Suprapubic skin (tissue), 4 donors: ENCODE results near the gene ARL10. TPM values are rescaled to one million over a fixed set of nuclear protein-coding genes. Genes with fewer than 3 reads are reported as not detected.

Experiments used
- DNase-seq, 2 donors: peaks; one replicate each; pipeline ENCODE4 v3.0.0-alpha.2; 2019; ENCODE audit warnings: low spot score in 2 of 2
- H3K27ac ChIP-seq: fragments of 200-600 bp; sonication (generic); one replicate; pipeline ENCODE4 v1.5.1; 2019
- H3K27me3 ChIP-seq: fragments of 200-600 bp; sonication (generic); one replicate; pipeline ENCODE4 v1.5.1; 2019
- H3K36me3 ChIP-seq: fragments of 200-600 bp; sonication (generic); one replicate; pipeline ENCODE4 v1.5.1; 2019
- H3K4me1 ChIP-seq: fragments of 200-600 bp; sonication (generic); one replicate; pipeline ENCODE4 v1.5.1; 2019
- H3K4me3 ChIP-seq: fragments of 200-600 bp; sonication (generic); one replicate; pipeline ENCODE4 v1.5.1; 2019; ENCODE audit warnings: mild to moderate bottlenecking
- H3K9me3 ChIP-seq: fragments of 200-600 bp; sonication (generic); one replicate; pipeline ENCODE4 v1.5.1; 2019
- CTCF ChIP-seq, 2 donors: fragments of 200-600 bp in 1 of 2; fragments of 450-650 bp in 1 of 2; sonication (generic) in 1 of 2; IDR thresholded peaks; one replicate each; pipeline ENCODE4 v1.5.1; 2016 to 2019; ENCODE audit warnings: antibody characterized with exemption in 2 of 2, mild to moderate bottlenecking in 1 of 2, moderate library complexity in 1 of 2
- EP300 ChIP-seq: sonication (generic); formaldehyde crosslinking; IDR thresholded peaks from one replicate; pipeline ENCODE4 v1.6.1; 2017; ENCODE audit warnings: antibody characterized with exemption
- POLR2A ChIP-seq, 2 donors: fragments of 450-650 bp; IDR thresholded peaks; one replicate each; pipeline ENCODE4 v1.6.1; 2017; ENCODE audit warnings: antibody characterized with exemption in 2 of 2, mild to moderate bottlenecking in 2 of 2, moderate library complexity in 2 of 2
- POLR2AphosphoS5 ChIP-seq, 3 donors: sonication (generic); formaldehyde crosslinking; IDR thresholded peaks; one replicate each; pipeline ENCODE4 v1.6.1; 2017; ENCODE audit warnings: antibody characterized with exemption in 3 of 3
- WGBS: methylation state at CpG from one replicate; pipeline ENCODE4 v1.1.5; 2018; 5-methylcytosine and 5-hydroxymethylcytosine counted together
- total RNA-seq, 4 donors: library from RNA; depleted of rRNA; stranded (reverse); fragments of >200 nt; gene quantifications; one replicate each; pipeline ENCODE4 v1.1.0, GENCODE V29; 2016

Gene ARL10
- total RNA-seq, 4 donors from 2014 or later: 7.1 to 36.4 (median 21.2) TPM

- DNase-seq: no peak
- Histone ChIP-seq H3K27me3 (no peaks in the 10 kb centered on the region), H3K27ac (no peak overlapping the region), H3K9me3 (no peaks in the 10 kb centered on the region), H3K4me1 (no peaks in the 10 kb centered on the region), H3K36me3 (peaks cover 30% of the 10 kb centered on the region), H3K4me3 (no peak overlapping the region)
- TF ChIP-seq POLR2A (IDR thresholded peaks at IDR 0.05) (no peak), EP300 (no peak), CTCF (IDR thresholded peaks at IDR 0.05) (no peak), POLR2AphosphoS5 (IDR thresholded peaks at IDR 0.05) (no peak)
Measured at GRCh38 chr5:176334031-176334770, 31.1 kb upstream of the ARL10 start.

- H3K4me3 ChIP-seq: no peak overlapping the region
- no peaks in the 10 kb centered on the region for H3K9me3 ChIP-seq
- H3K27ac ChIP-seq: no peak overlapping the region
- TF ChIP-seq CTCF (IDR thresholded peaks at IDR 0.05): no peak
- TF ChIP-seq POLR2A (IDR thresholded peaks at IDR 0.05): no peak
- TF ChIP-seq EP300: no peak
- no peak for TF ChIP-seq POLR2AphosphoS5 (IDR thresholded peaks at IDR 0.05)
- H3K27me3 ChIP-seq: no peaks in the 10 kb centered on the region
- no peaks in the 10 kb centered on the region for H3K4me1 ChIP-seq
- H3K36me3 ChIP-seq: peaks cover 32% of the 10 kb centered on the region
- no peak for DNase-seq
- 35% methylated on average over 1 of the region's 1 CpG for WGBS
Measured at GRCh38 chr5:176337913-176338312, 27.4 kb upstream of the ARL10 start.

- DNase-seq: no peak
- no peaks in the 10 kb centered on the region for H3K9me3 ChIP-seq
- no peak overlapping the region for H3K27ac ChIP-seq
- no peaks in the 10 kb centered on the region for H3K4me1 ChIP-seq
- peaks cover 35% of the 10 kb centered on the region for H3K36me3 ChIP-seq
- H3K4me3 ChIP-seq: no peak overlapping the region
- TF ChIP-seq CTCF (IDR thresholded peaks at IDR 0.05): no peak
- TF ChIP-seq POLR2A (IDR thresholded peaks at IDR 0.05): no peak
- no peak for TF ChIP-seq EP300
- no peak for TF ChIP-seq POLR2AphosphoS5 (IDR thresholded peaks at IDR 0.05)
- no peaks in the 10 kb centered on the region for H3K27me3 ChIP-seq
- 91% methylated on average over 5 of the region's 5 CpGs for WGBS
Measured at GRCh38 chr5:176339304-176339703, 26.0 kb upstream of the ARL10 start.

- WGBS: 63% methylated on average over 2 of the region's 2 CpGs
- TF ChIP-seq EP300 (no peak), CTCF (IDR thresholded peaks at IDR 0.05) (no peak), POLR2A (IDR thresholded peaks at IDR 0.05) (no peak), POLR2AphosphoS5 (IDR thresholded peaks at IDR 0.05) (no peak)
Measured at GRCh38 chr5:176341325-176342157, 23.7 kb upstream of the ARL10 start.

GRCh38 chr5:176342158-176342483, 23.2 kb upstream of the ARL10 start:
- 91% methylated on average over 1 of the region's 1 CpG for WGBS
- Histone ChIP-seq H3K27ac (no peak overlapping the region), H3K36me3 (peaks cover 52% of the 10 kb centered on the region), H3K4me1 (no peaks in the 10 kb centered on the region), H3K27me3 (no peaks in the 10 kb centered on the region), H3K4me3 (no peak overlapping the region), H3K9me3 (no peaks in the 10 kb centered on the region)
- DNase-seq: no peak
- TF ChIP-seq EP300 (no peak), CTCF (IDR thresholded peaks at IDR 0.05) (no peak), POLR2AphosphoS5 (IDR thresholded peaks at IDR 0.05) (no peak), POLR2A (IDR thresholded peaks at IDR 0.05) (no peak)

More at GRCh38 chr5:176341325-176342157, 23.7 kb upstream of the ARL10 start:
- DNase-seq: no peak
- Histone ChIP-seq H3K4me3 (no peak overlapping the region), H3K36me3 (peaks cover 52% of the 10 kb centered on the region), H3K4me1 (no peaks in the 10 kb centered on the region), H3K9me3 (no peaks in the 10 kb centered on the region), H3K27ac (no peak overlapping the region), H3K27me3 (no peaks in the 10 kb centered on the region)
